Esophagus squamous epithelium (tissue), 4 donors: ENCODE measurements around the gene GABRG3.

Source experiments
- POLR2A ChIP-seq, 4 donors: fragments of 450-650 bp; IDR thresholded peaks; one replicate each; pipeline ENCODE4 v1.6.1; 2017; ENCODE audit warnings: antibody characterized with exemption in 4 of 4, mild to moderate bottlenecking in 4 of 4, moderate library complexity in 3 of 4
- TF ChIP-seq, protein P1 (sequence below), 6 experiments: fragments of 450-650 bp in 4 of 6; fragments of 200-600 bp in 2 of 6; sonication (generic) in 2 of 6; IDR thresholded peaks; one replicate each; pipeline ENCODE4 v1.5.1; 2016 to 2019; ENCODE audit warnings: antibody characterized with exemption in 6 of 6, mild to moderate bottlenecking in 4 of 6, moderate library complexity in 4 of 6

DNA sequence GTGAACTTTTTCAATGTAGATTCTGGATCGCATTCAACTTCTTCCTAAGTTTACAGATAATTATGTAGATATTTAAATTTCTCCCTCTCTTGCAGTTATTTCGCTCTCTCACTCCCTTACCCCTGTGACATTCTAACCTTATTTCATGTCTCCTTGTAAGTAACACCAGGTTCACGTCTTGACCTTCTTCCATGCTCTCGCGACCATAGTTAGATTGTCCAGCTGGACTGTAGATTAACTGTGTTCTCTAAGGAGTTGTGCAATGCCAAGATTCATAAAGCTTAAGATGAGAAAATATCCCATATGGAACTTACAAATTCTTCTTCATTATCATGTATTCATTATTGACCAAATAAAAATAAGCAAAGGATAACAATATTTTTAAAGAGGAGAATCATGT is 430.5 kb downstream of the GABRG3 start:
- TF ChIP-seq, protein P1, sequence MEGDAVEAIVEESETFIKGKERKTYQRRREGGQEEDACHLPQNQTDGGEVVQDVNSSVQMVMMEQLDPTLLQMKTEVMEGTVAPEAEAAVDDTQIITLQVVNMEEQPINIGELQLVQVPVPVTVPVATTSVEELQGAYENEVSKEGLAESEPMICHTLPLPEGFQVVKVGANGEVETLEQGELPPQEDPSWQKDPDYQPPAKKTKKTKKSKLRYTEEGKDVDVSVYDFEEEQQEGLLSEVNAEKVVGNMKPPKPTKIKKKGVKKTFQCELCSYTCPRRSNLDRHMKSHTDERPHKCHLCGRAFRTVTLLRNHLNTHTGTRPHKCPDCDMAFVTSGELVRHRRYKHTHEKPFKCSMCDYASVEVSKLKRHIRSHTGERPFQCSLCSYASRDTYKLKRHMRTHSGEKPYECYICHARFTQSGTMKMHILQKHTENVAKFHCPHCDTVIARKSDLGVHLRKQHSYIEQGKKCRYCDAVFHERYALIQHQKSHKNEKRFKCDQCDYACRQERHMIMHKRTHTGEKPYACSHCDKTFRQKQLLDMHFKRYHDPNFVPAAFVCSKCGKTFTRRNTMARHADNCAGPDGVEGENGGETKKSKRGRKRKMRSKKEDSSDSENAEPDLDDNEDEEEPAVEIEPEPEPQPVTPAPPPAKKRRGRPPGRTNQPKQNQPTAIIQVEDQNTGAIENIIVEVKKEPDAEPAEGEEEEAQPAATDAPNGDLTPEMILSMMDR (IDR thresholded peaks at IDR 0.05): no peak
- no peak for TF ChIP-seq POLR2A (IDR thresholded peaks at IDR 0.05)
